HG02571 (cell line): ENCODE data around the gene SCTR.

ENCODE experiments used
- ATAC-seq: cut with Tn5 transposase; IDR thresholded peaks from one replicate; pipeline ENCODE4 v1.9.1; 2021; ENCODE audit warnings: mild to moderate bottlenecking, moderate library complexity; ENCODE audit not compliant: unreplicated experiment

The SCTR gene

GRCh38 chr2:119449521-119449920 lies 74.8 kb downstream of the SCTR start:
- no peak for ATAC-seq

GRCh38 chr2:119448427-119449141 lies 75.7 kb downstream of the SCTR start:
- no peak for ATAC-seq

- ATAC-seq = no peak
Observed at GRCh38 chr2:119446037-119446436, 78.2 kb downstream of the SCTR start.

- no peak for ATAC-seq
Observed at GRCh38 chr2:119442850-119443249, 81.4 kb downstream of the SCTR start.

GRCh38 chr2:119442226-119442619 lies 82.1 kb downstream of the SCTR start:
- no peak for ATAC-seq

GRCh38 chr2:119441376-119442225 lies 82.7 kb downstream of the SCTR start:
- ATAC-seq = no peak

- no peak for ATAC-seq
Observed at GRCh38 chr2:119440873-119441272, 83.4 kb downstream of the SCTR start.

GRCh38 chr2:119440501-119440870 lies 83.8 kb downstream of the SCTR start:
- ATAC-seq = no peak

- no peak for ATAC-seq
Observed at GRCh38 chr2:119439574-119440500, 84.4 kb downstream of the SCTR start.

GRCh38 chr2:119438726-119439284 lies 85.5 kb downstream of the SCTR start:
- ATAC-seq = no peak

- ATAC-seq = no peak
Observed at GRCh38 chr2:119438128-119438656, 86.1 kb downstream of the SCTR start.

- ATAC-seq = no peak
Observed at GRCh38 chr2:119436993-119437772, 87.1 kb downstream of the SCTR start.

GRCh38 chr2:119435953-119436297 lies 88.4 kb downstream of the SCTR start:
- no peak for ATAC-seq

- ATAC-seq = no peak
Observed at GRCh38 chr2:119435081-119435952, 89.0 kb downstream of the SCTR start.

- no peak for ATAC-seq
Observed at GRCh38 chr2:119434664-119435063, 89.6 kb downstream of the SCTR start.

GRCh38 chr2:119433636-119434327 lies 90.5 kb downstream of the SCTR start:
- no peak for ATAC-seq

GRCh38 chr2:119432851-119433522 lies 91.3 kb downstream of the SCTR start:
- no peak for ATAC-seq
